ENCODE results near the gene CD14. TPM values are rescaled to one million over a fixed set of nuclear protein-coding genes. Genes with fewer than 3 reads are reported as not detected.

CD14 gene
- total and polyA plus RNA-seq, 2 donors (not counting 3 experiments of a cell fraction or from before 2014, with no cell fraction given) = 0.33 to 3.7 TPM

- BruUV-seq (replicated peaks) = no TSS peak
- peaks cover 0 to 3% of the 10 kb centered on the region in 2 experiments for H3K27me3 ChIP-seq (ENCODE audit: control insufficient read depth in 2 of 2, insufficient read depth in 2 of 2, low read length in 2 of 2)
- intact Hi-C loops (cut with micrococcal nuclease) = loop anchor here (2.0 to 10.0 kb wide), 2 partner anchors 25 to 389 kb away; no protein-coding TSS in a partner anchor
- TF ChIP-seq FOS (IDR thresholded peaks at IDR 0.05; ENCODE audit: borderline replicate concordance, insufficient read depth, low read length) (no peak), POLR2A (IDR thresholded peaks at IDR 0.05; ENCODE audit: low read depth, low read length) (no peak), CTCF (IDR thresholded peaks at IDR 0.05; ENCODE audit: extremely low read depth in 1 of 2, insufficient read depth in 1 of 2, low read depth in 1 of 2, low read length in 2 of 2) (no peak), POLR2AphosphoS5 (IDR thresholded peaks at IDR 0.05; ENCODE audit: insufficient read depth, low read depth, low read length) (no peak), MAX (IDR thresholded peaks at IDR 0.05; ENCODE audit: insufficient read depth, insufficient read length) (no peak), MYC (IDR thresholded peaks at IDR 0.05; ENCODE audit: low read depth, low read length) (no peak), JUN (IDR thresholded peaks at IDR 0.05; ENCODE audit: borderline replicate concordance, insufficient read depth, insufficient read length, low read depth) (no peak), EZH2 (IDR thresholded peaks at IDR 0.05; ENCODE audit: borderline replicate concordance, low read depth, low read length, severe bottlenecking) (no peak), GATA2 (IDR thresholded peaks at IDR 0.05; ENCODE audit: insufficient read depth, insufficient read length, low read depth, low read length) (no peak)
- no peak overlapping the region for H3K4me2 ChIP-seq (ENCODE audit: insufficient read depth, low read length)
- H3K9me3 ChIP-seq (replicated peaks; ENCODE audit: control insufficient read depth, insufficient read depth, low read length) = no peaks in the 10 kb centered on the region
- no peak for DNase-seq (ENCODE audit: low read depth, low spot score)
- ChIA-PET POLR2A (interaction anchor here (0.6 kb wide), 1 partner anchor 22 kb away, joined by 6 read pairs; no protein-coding TSS in a partner anchor), CTCF (interaction anchor here (0.8 to 5.4 kb wide), 14 partner anchors 45 to 270 kb away, joined by 4 to 108 read pairs (median 8); partner anchors contain the start of genes ANKHD1, APBB3, EIF4EBP3 and SLC35A4)
- no peaks in the 10 kb centered on the region for H4K20me1 ChIP-seq (replicated peaks; ENCODE audit: control insufficient read depth, extremely low read depth, insufficient read depth, low read length)
- H3K4me1 ChIP-seq (ENCODE audit: control insufficient read depth, extremely low read depth, insufficient read depth, low read length) = peaks cover 18% of the 10 kb centered on the region
- dilution Hi-C loops (cut with MboI; ENCODE audit: extremely low pct_ligation_motif_present, low sequenced_read_pairs) = no loop called here
- no peaks in the 10 kb centered on the region for H3K9me1 ChIP-seq (replicated peaks; ENCODE audit: control insufficient read depth, extremely low read depth, insufficient read depth, low read length)
- no peak overlapping the region for H3K4me3 ChIP-seq (replicated peaks in 1 of 3; ENCODE audit: insufficient read depth in 1 of 3, low read depth in 1 of 3, low read length in 3 of 3)
- no peak overlapping the region for H3K9ac ChIP-seq (replicated peaks; ENCODE audit: extremely low read depth, insufficient read depth, low read length)
- no peaks in the 10 kb centered on the region for H3K79me2 ChIP-seq (ENCODE audit: control insufficient read depth, insufficient read depth, low read length)
- no peak overlapping the region for H2AFZ ChIP-seq (ENCODE audit: low read depth, low read length)
- H3K36me3 ChIP-seq (ENCODE audit: control insufficient read depth in 2 of 2, extremely low read depth in 1 of 2, insufficient read depth in 2 of 2, low read length in 2 of 2) = no peaks in the 10 kb centered on the region
- H3K27ac ChIP-seq (ENCODE audit: insufficient read depth, low read depth, low read length) = no peak overlapping the region
- FAIRE-seq = no peak
These were observed 1.1 kb upstream of the CD14 start for GRCh38 chr5:140634103-140634502.

Measured in endothelial cell of umbilical vein (primary cell).